Stomach (tissue), 9 donors: Measurements from ENCODE around the gene SLC26A4. TPM values are rescaled to one million over a fixed set of nuclear protein-coding genes. Genes with fewer than 3 reads are reported as not detected.
"Not testable (repeated sequence)": the region's sequence is repeated elsewhere in the genome, so short reads cannot be mapped to it uniquely, and the experiment has no call there.

Experiments used
- DNase-seq, 2 donors: peaks; one replicate each; pipeline versions ENCODE4 v3.0.0 to v3.0.0-alpha.2; 2013 to 2019
- H3K27ac ChIP-seq, 5 donors: fragments of 200-600 bp in 4 of 5; sonication (generic) in 4 of 5; one replicate each; pipeline ENCODE4 v1.5.1; 2013 to 2019; ENCODE audit warnings: mild to moderate bottlenecking in 1 of 5, moderate library complexity in 1 of 5
- H3K27me3 ChIP-seq, 3 donors: fragments of 200-600 bp; sonication (generic); one replicate each; pipeline ENCODE4 v1.5.1; 2017 to 2019; ENCODE audit warnings: mixed run types in 1 of 3
- H3K36me3 ChIP-seq, 4 donors: fragments of 200-600 bp; sonication (generic); 1 replicate in 3 of 4; 2 replicates in 1 of 4; pipeline ENCODE4 v1.5.1; 2016 to 2019
- H3K4me1 ChIP-seq, 4 donors: fragments of 200-600 bp; sonication (generic); one replicate each; pipeline ENCODE4 v1.5.1; 2016 to 2019
- H3K4me3 ChIP-seq, 4 donors: fragments of 200-600 bp; sonication (generic) in 3 of 4; one replicate each; pipeline ENCODE4 v1.5.1; 2016 to 2019; ENCODE audit warnings: mild to moderate bottlenecking in 1 of 4
- H3K9me3 ChIP-seq, 4 donors: fragments of 200-600 bp; sonication (generic); one replicate each; pipeline ENCODE4 v1.5.1; 2016 to 2019
- CTCF ChIP-seq, 7 experiments: fragments of 450-650 bp in 4 of 7; fragments of 200-600 bp in 3 of 7; sonication (generic) in 3 of 7; IDR thresholded peaks; one replicate each; pipeline ENCODE4 v1.5.1; 2016 to 2019; ENCODE audit warnings: antibody characterized with exemption in 7 of 7, control low read depth in 2 of 7, mild to moderate bottlenecking in 1 of 7
- EP300 ChIP-seq: sonication (generic); formaldehyde crosslinking; IDR thresholded peaks from one replicate; pipeline ENCODE4 v1.6.1; 2017; ENCODE audit warnings: antibody characterized with exemption
- POLR2A ChIP-seq, 4 donors: fragments of 450-650 bp; IDR thresholded peaks; one replicate each; pipeline ENCODE4 v1.6.1; 2016; ENCODE audit warnings: antibody characterized with exemption in 4 of 4, control low read depth in 2 of 4, mild to moderate bottlenecking in 1 of 4, moderate library complexity in 1 of 4
- POLR2AphosphoS5 ChIP-seq, 3 donors: sonication (generic); formaldehyde crosslinking; IDR thresholded peaks; one replicate each; pipeline ENCODE4 v1.6.1; 2016; ENCODE audit warnings: antibody characterized with exemption in 3 of 3
- WGBS, 5 donors: extraction: QIAGEN DNeasy Blood & Tissue Kit in 3 of 5; methylation state at CpG; one replicate each; pipeline versions ENCODE4 v1.1.5 to v1.1.7; 2013 to 2018; 5-methylcytosine and 5-hydroxymethylcytosine counted together
- intact Hi-C: fragments of 100-400 bp; cut with DNase I; formaldehyde crosslinking; loops from one replicate; pipeline ENCODE4 v1.15.1; 2023; ENCODE audit warnings: low total_unique reads
- polyA plus RNA-seq, 3 donors: library from polyadenylated mRNA; stranded (reverse); fragments of 200-250 nt; gene quantifications; one replicate each; pipeline ENCODE4 v1.2.3, GENCODE V29; 2013
- total RNA-seq, 5 donors: library from RNA; depleted of rRNA; stranded (reverse); fragments of >200 nt; gene quantifications; one replicate each; pipeline versions ENCODE4 v1.1.0 to v1.2.3, GENCODE V29; 2014 to 2016
- donor health status: healthy with polysubstance abuse.
- donor health status: Bipolar disorder and iron deficiency.
- donor health status: healthy.

SLC26A4 gene
- total and polyA plus RNA-seq, 8 donors, result 0.06 to 4.2 (median 2.1) TPM; not detected in 3

- TF ChIP-seq CTCF (IDR thresholded peaks at IDR 0.05) (no peak), EP300 (no peak), POLR2A (IDR thresholded peaks at IDR 0.05) (no peak), POLR2AphosphoS5 (IDR thresholded peaks at IDR 0.05) (no peak)
- intact Hi-C loops, result no loop called here
- Histone ChIP-seq H3K4me1 (no peaks in the 10 kb centered on the region), H3K27me3 (no peaks in the 10 kb centered on the region), H3K36me3 (no peaks in the 10 kb centered on the region), H3K4me3 (no peak overlapping the region), H3K27ac (no peak overlapping the region), H3K9me3 (no peaks in the 10 kb centered on the region)
- no peak for DNase-seq
- WGBS, 5 donors, result 65 to 87% (median 83%) methylated on average over 1 of the region's 1 CpG
These were observed 22.0 kb upstream of the SLC26A4 start for GRCh38 chr7:107638594-107638993.

GRCh38 chr7:107639070-107639469 lies 21.6 kb upstream of the SLC26A4 start:
- H3K9me3 ChIP-seq, H3K27ac ChIP-seq, H3K4me3 ChIP-seq, H3K36me3 ChIP-seq, H3K4me1 ChIP-seq, intact Hi-C loops, H3K27me3 ChIP-seq, DNase-seq: not testable (repeated sequence)
- 93 to 100% (median 96%) methylated on average over 2 of the region's 2 CpGs for WGBS, 5 donors

GRCh38 chr7:107641676-107642075 lies 19.0 kb upstream of the SLC26A4 start:
- intact Hi-C loops, result no loop called here
- WGBS, 5 donors, result 72 to 86% (median 78%) methylated on average over 1 of the region's 1 CpG
- H3K9me3 ChIP-seq, result no peaks in the 10 kb centered on the region
- H3K27ac ChIP-seq, result no peak overlapping the region
- peak in 1 of 2 donors; percentile 23 for DNase-seq
- TF ChIP-seq POLR2AphosphoS5 (IDR thresholded peaks at IDR 0.05), result no peak
- TF ChIP-seq POLR2A (IDR thresholded peaks at IDR 0.05), result no peak
- no peak for TF ChIP-seq EP300
- no peak for TF ChIP-seq CTCF (IDR thresholded peaks at IDR 0.05)
- H3K4me1 ChIP-seq, result peaks cover 0 to 10% (median 0%) of the 10 kb centered on the region in 4 donors
- H3K27me3 ChIP-seq, result no peaks in the 10 kb centered on the region
- no peak overlapping the region for H3K4me3 ChIP-seq
- no peaks in the 10 kb centered on the region for H3K36me3 ChIP-seq

- intact Hi-C loops, result no loop called here
- no peak for DNase-seq
- TF ChIP-seq CTCF (IDR thresholded peaks at IDR 0.05) (no peak), EP300 (no peak)
- 71 to 82% (median 73%) methylated on average over 4 of the region's 4 CpGs for WGBS, 5 donors
- Histone ChIP-seq H3K27me3 (no peaks in the 10 kb centered on the region), H3K9me3 (no peaks in the 10 kb centered on the region), H3K4me1 (peaks cover 0 to 10% (median 0%) of the 10 kb centered on the region in 4 donors), H3K4me3 (no peak overlapping the region), H3K27ac (no peak overlapping the region), H3K36me3 (no peaks in the 10 kb centered on the region)
These were observed 18.1 kb upstream of the SLC26A4 start for GRCh38 chr7:107642501-107642900.

- WGBS, 5 donors, result 39 to 80% (median 64%) methylated on average over 1 of the region's 1 CpG
- no peak overlapping the region for H3K27ac ChIP-seq
- H3K36me3 ChIP-seq, result no peaks in the 10 kb centered on the region
- no peaks in the 10 kb centered on the region for H3K27me3 ChIP-seq
- intact Hi-C loops, result no loop called here
- no peak for TF ChIP-seq EP300
- no peak for TF ChIP-seq POLR2AphosphoS5 (IDR thresholded peaks at IDR 0.05)
- no peak for TF ChIP-seq POLR2A (IDR thresholded peaks at IDR 0.05)
- no peak for TF ChIP-seq CTCF (IDR thresholded peaks at IDR 0.05)
- H3K4me3 ChIP-seq, result no peak overlapping the region
- H3K9me3 ChIP-seq, result no peaks in the 10 kb centered on the region
- no peak for DNase-seq
- H3K4me1 ChIP-seq, result peaks cover 0 to 10% (median 0%) of the 10 kb centered on the region in 4 donors
These were observed 17.2 kb upstream of the SLC26A4 start for GRCh38 chr7:107643407-107643806.
